Kidney (tissue), 14 donors: Measurements from ENCODE around the gene ROBO4. TPM values are rescaled to one million over a fixed set of nuclear protein-coding genes. Genes with fewer than 3 reads are reported as not detected.

Source experiments
- DNase-seq, 5 donors: peaks; one replicate each; pipeline ENCODE4 v3.0.0-alpha.2; 2013 to 2020
- FAIRE-seq: peaks from 2 replicates; lab custom pipeline; 2012; peaks lifted over from hg19 to GRCh38; lab: Jason Lieb, UNC
- H3K27ac ChIP-seq, 2 donors: one replicate each; pipeline ENCODE4 v1.7.0; 2013; ENCODE audit warnings: low read depth in 2 of 2, low read length in 2 of 2, inconsistent platforms in 1 of 2
- H3K27me3 ChIP-seq: one replicate; pipeline ENCODE4 v1.7.1; 2013; ENCODE audit warnings: low read length, inconsistent platforms; ENCODE audit not compliant: control insufficient read depth, insufficient read depth
- H3K36me3 ChIP-seq, 3 donors: one replicate each; pipeline versions ENCODE4 v1.7.0 to v1.7.1; 2013; ENCODE audit warnings: low read length in 3 of 3, control low read depth in 1 of 3, inconsistent platforms in 1 of 3; ENCODE audit not compliant: insufficient read depth in 3 of 3, control insufficient read depth in 2 of 3
- H3K4me1 ChIP-seq, 3 donors: one replicate each; pipeline versions ENCODE4 v1.7.0 to v1.7.1; 2013; ENCODE audit warnings: low read length in 3 of 3, inconsistent platforms in 1 of 3, low read depth in 1 of 3; ENCODE audit not compliant: control insufficient read depth in 2 of 3, insufficient read depth in 2 of 3
- H3K4me3 ChIP-seq, 3 donors: one replicate each; pipeline versions ENCODE4 v1.7.0 to v1.8.1; 2013; ENCODE audit warnings: low read length in 3 of 3, control low read depth in 1 of 3, inconsistent platforms in 1 of 3
- H3K9ac ChIP-seq, 3 donors: one replicate each; pipeline versions ENCODE4 v1.7.0 to v1.7.1; 2013; ENCODE audit warnings: low read length in 3 of 3, control low read depth in 1 of 3, inconsistent platforms in 1 of 3
- H3K9me3 ChIP-seq, 3 donors: one replicate each; pipeline versions ENCODE4 v1.7.0 to v1.7.1; 2013; ENCODE audit warnings: low read length in 3 of 3, control low read depth in 1 of 3, inconsistent platforms in 1 of 3; ENCODE audit not compliant: control insufficient read depth in 2 of 3, insufficient read depth in 1 of 3
- CTCF ChIP-seq: IDR thresholded peaks from 3 replicates; pipeline ENCODE4 v1.5.1; 2012; ENCODE audit warnings: mild to moderate bottlenecking, moderate library complexity, borderline replicate concordance; ENCODE audit not compliant: insufficient read depth; ENCODE audit errors: extremely low read depth
- intact Hi-C: fragments of 100-400 bp; cut with DNase I; formaldehyde crosslinking; loops from one replicate; pipeline ENCODE4 v1.11.1; 2022
- polyA plus RNA-seq: library from polyadenylated mRNA; stranded (reverse); fragments of 350-450 nt; fragmentation: Illumina TruSeq; extraction: RNeasy Lipid Tissue Mini Kit (QIAGEN cat#74804); gene quantifications from one replicate; pipeline ENCODE4 v1.2.3, GENCODE V29; 2014; ENCODE audit warnings: low read depth, low replicate concordance; ENCODE audit not compliant: insufficient read depth
- total RNA-seq: library from RNA; stranded (reverse); fragmentation: NEBNext Ultra II Directional; extraction: Animal tissue kit (Norgen Biotek cat#: 25700); gene quantifications from one replicate; pipeline ENCODE4 v1.2.1, GENCODE V29; 2021
- donor health status: control.
- donor health status: control.
- donor health status: control.
- donor health status: control.
- donor health status: control.
- donor health status: DM: yes; HTN: yes; CAD: no.
- donor health status: Normal renal cell carcinoma (clear cell type).

ROBO4 gene
- total and polyA plus RNA-seq, 2 donors from 2014 or later, result 12.8 to 29.5 TPM

DNA sequence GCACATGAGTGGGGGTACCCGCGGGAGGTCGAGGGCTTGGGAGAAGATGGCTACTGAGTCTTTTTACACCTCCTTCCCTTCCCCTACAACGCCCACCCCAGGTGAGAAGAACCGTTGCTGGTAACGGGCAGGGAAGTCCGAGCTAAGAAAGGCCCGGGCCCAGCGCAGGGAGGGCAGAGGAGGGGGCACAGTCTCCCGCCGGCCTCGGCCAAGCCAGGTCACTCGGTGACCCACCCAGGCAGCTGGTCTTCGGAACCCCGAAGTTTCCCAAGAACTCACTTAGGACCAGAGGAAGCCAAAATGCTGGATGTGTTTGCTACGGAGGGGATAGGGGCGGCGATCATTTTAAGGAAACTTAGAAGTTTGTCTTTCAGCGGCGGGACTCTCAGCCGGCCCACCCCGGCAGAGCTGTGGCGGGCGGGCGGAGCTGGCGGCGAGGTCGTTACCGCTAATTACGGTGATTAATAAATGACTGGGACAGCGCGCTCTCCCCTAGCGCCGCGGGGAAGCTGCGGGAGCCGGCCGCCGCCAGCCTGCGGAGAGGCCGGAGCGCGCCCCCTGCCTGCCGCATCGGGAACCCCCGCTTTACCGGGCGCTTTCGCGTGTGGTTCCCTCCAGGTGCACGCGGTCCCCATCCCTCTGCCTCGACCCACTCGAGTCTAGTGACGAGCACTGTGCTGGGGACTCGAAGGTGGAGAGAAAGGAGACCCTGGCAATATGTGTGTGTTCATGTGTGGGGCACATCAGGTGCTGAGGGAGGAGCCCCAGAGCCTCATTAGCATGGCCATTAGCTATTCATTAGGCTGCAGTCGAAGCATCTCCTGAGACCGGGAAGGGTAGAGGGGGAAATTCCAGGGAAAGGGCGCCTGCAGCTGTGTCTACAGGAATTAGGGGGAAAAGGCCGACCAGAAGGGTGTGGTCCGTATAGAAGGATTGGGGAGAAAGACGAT, 31.5 kb downstream of the ROBO4 start:
- Histone ChIP-seq H3K9ac (no peak overlapping the region), H3K9me3 (no peaks in the 10 kb centered on the region), H3K27ac (no peak overlapping the region), H3K27me3 (peaks cover 80% of the 10 kb centered on the region), H3K4me1 (peaks cover 0 to 12% (median 11%) of the 10 kb centered on the region in 3 donors), H3K36me3 (no peaks in the 10 kb centered on the region), H3K4me3 (no peak overlapping the region)
- intact Hi-C loops, result no loop called here
- peak; percentile 36 for TF ChIP-seq CTCF
- no peak for FAIRE-seq
- DNase-seq, result peak; percentile 44 to 75 (median 59)

DNA sequence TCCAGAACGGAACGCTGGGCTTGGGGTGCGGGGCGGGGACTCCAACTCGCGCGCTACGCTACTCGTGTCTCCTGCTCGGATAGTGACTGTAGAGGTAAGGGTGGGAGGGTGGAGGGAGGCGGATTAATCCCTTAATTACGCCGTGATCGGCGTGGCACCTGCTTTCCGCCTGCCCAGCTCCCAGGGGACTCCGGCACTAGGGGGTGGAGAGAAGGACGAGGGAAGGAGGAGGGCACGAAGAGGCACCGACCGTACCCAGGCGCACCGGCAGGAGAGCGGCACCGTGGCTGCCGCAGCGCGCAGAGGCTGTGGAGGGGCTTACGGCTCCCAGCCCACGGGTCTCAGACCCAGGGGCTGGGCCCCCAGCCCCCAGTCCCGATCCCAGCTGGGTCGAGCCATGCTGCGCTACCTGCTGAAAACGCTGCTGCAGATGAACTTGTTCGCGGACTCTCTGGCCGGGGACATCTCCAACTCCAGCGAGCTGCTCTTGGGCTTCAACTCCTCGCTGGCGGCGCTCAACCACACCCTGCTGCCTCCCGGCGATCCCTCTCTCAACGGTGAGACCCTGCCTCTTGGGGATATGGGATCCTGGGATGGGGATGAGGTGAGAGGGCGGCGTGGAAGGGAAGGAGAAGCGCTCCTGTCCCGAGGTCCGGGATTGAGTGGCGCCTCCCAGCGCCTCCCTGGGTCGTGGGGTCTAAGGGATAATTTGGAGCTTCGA, 32.3 kb downstream of the ROBO4 start, which contains the start of gene ROBO3:
TSS of gene ROBO3 (plus strand) at position 252 of the 721 bp plus-strand sequence. CDS start at position 398, 146 bp downstream.
- peaks cover 0 to 12% (median 11%) of the 10 kb centered on the region in 3 donors for H3K4me1 ChIP-seq
- no peak within 1 kb of the TSS for H3K4me3 ChIP-seq
- DNase-seq (peak in 2 of 5 donors; percentile 50 to 61), FAIRE-seq (no peak)
- H3K27me3 ChIP-seq, result peaks cover 77% of the 10 kb centered on the region
- no peaks in the 10 kb centered on the region for H3K9me3 ChIP-seq
- no peak within 1 kb of the TSS for H3K9ac ChIP-seq
- H3K36me3 ChIP-seq, result no peaks in the 10 kb centered on the region
- intact Hi-C loops, result no loop called here
- H3K27ac ChIP-seq, result no peak within 1 kb of the TSS
- no peak for TF ChIP-seq CTCF

DNA sequence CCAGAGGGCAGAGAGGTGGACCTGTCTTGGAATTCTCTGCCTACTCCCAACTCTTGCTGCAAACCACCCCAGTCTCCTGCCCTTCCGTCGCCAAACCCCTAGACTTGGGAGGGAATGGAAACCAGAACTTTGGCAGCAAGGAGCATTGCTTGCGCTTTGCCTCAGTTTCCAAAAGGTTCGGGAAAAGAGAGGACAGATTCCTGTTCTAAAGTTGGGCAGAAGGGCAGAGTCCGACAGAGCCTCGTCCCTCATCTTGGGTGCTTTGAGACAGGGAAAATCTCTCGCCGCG, 32.8 kb downstream of the ROBO4 start:
- intact Hi-C loops, result no loop called here
- H3K27me3 ChIP-seq, result peaks cover 72% of the 10 kb centered on the region
- FAIRE-seq, result no peak
- no peak for TF ChIP-seq CTCF
- H3K9me3 ChIP-seq, result no peaks in the 10 kb centered on the region
- H3K27ac ChIP-seq, result no peak overlapping the region
- H3K9ac ChIP-seq, result no peak overlapping the region
- no peaks in the 10 kb centered on the region for H3K36me3 ChIP-seq
- no peak overlapping the region for H3K4me3 ChIP-seq
- DNase-seq, result peak in 1 of 5 donors; percentile 33
- peaks cover 0 to 12% (median 11%) of the 10 kb centered on the region in 3 donors for H3K4me1 ChIP-seq
